Activated CD4-positive, alpha-beta T cell treated with anti-CD3 and anti-CD28 coated beads, Interleukin-2, amount 50 U/mL, for 24 hours (primary cell): ENCODE results near the gene FOLR3.
"Not testable (repeated sequence)": the region's sequence is repeated elsewhere in the genome, so short reads cannot be mapped to it uniquely, and the experiment has no call there.

Source experiments
- DNase-seq, 2 donors: peaks; one replicate each; pipeline ENCODE4 v3.0.0-alpha.2; 2020; ENCODE audit warnings: low read depth in 1 of 2, low spot score in 1 of 2

FOLR3 gene

DNA sequence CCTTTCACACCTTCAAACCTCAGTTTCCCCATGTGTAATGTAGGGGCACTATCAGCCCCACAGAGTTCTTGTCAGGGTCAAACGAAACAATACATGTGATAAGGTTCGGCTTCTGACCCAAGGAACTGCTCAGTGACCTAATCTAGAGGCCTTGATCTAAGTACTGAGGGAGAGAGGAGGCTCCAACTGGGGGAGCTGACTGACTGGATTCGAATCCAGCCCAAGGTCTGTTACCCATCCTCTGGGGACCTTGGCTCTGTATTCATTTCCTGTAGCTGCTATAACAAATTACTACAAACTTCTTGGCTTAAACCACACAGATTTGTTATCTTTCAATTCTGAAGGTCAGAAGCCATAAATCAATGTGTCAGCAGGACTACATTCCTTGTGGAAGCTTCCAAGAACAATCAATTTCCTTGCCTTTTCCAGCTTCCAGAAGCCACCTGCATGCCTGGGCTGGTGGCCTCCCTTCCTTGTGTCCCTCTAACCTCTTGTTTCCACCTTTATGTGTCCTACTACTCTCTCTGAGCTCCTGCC is 12.3 kb upstream of the FOLR3 start:
- no peak for DNase-seq

DNA sequence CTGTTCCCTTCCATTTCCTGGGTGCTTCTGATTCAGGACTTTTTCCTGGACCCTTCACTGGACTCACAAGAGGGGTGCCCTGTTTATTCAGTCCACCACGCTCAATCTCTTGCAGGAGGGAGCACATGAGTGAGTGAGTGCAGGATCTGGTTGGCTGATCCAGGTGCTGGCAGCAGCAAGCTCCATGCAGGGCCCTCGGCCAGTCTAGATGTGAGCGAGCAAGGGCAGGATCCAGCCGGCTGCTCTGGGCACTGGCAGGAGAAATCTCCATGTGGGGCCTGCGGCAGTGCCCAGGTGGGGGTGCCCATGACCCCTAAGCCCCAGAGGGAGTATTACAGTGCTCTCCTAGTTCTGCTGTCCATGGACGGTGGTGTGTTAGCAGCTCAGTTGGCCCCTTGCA is 11.5 kb upstream of the FOLR3 start:
- DNase-seq, result no peak

DNA sequence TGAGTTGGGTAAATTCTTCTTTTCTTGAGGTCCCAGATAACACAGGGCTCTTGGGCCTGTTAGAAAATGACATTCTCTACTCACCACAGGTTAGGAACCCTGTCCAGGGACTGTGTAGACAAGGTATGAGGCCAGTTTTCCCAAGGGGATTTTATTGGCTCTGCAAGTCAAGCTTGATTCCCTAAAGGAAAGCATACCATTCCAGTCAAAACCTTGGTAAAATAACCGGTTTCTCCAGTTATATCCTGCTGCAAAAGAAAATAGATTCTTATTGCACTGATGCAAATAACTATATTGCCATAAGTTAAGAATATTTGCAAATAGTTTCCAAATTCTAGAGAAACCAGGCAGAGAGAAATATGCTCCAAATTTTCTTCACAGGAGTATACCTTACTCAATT is 9.6 kb upstream of the FOLR3 start:
- no peak for DNase-seq

DNA sequence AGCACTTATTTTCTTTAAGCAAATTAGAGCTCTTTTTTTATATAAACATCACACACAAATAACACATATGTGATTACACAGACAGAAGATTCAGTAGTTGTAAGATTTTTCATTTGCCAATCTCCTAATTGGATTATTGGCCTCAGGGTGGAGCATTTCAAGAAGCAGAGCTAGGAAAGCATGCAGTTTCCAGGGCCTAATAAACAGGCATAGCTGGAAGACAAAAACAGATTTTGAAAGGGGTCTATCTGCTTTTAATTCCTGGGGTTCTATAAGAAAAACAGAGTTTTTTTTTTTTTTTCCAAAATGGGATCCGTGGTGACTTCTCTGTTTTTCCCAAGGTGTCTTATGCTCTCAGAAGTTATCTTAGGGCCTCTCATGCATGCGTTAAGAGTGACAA is 7.6 kb upstream of the FOLR3 start:
- no peak for DNase-seq

DNA sequence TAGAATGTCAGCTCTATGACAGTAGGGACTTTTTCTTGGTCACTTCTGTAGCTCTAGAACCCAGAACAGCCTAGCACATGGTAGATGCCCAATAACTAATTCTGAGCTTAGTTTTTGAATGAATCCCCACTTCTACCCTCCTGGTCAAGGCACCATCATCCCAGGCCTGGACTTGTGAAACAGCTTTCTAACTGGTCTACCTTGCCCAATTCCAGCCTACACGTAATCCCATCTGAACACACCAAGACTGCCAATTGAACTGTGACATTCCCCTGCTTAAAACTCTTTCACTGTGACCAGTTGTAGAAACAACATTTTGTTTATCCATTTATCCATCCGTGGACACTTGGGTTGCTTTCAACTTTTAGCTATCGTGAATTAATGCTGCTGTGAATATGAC is 6.1 kb upstream of the FOLR3 start:
- no peak for DNase-seq

DNA sequence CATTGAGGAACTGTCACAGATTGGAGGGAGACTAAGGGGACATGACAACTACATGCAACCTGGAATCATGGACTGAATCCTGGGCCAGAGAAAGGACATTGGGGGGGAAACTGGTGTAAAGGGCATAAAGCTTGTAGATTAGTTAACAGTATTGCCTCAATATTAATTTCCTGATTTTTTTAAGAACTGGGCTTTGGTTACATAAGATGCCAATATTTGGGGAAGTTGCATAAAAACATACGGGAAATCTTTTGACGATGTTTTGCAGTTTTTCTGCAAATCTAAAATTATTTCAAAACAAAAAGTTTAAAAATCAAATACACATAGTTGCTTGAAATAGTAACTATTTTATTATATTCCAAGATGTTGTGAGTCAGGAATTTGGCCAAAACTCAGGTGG is 2.9 kb upstream of the FOLR3 start:
- DNase-seq, result no peak

DNA sequence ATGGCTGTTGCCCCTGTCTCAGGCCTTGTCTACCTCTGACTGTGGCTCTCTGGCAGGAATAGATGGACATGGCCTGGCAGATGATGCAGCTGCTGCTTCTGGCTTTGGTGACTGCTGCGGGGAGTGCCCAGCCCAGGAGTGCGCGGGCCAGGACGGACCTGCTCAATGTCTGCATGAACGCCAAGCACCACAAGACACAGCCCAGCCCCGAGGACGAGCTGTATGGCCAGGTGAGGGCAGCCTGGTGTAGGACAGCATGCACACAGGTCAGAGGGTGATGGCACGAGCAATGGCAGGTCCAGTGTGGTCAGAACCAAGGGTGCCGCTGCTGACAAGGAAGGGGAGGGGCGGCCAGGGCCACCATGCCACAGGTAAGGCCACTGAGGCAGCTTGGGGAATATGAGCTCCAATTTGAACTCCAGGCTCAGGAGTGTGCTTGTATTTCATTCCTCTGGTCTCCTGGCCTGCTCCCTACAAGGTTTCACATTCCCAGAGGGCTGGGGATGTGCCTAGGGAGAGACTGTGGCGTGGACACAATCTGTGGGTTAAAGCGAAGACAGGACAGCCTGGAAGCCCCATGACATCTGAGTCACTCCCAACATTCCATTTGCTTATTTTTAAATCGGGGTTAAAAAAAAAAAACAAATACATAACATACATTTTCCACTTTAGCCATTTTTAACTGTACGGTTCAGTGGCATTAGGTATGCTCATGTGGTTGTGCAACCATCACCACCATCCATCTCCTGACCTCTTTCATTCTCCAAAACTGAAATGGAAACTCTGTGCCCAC is 562 bp downstream of the FOLR3 start:
- no peak for DNase-seq

DNA sequence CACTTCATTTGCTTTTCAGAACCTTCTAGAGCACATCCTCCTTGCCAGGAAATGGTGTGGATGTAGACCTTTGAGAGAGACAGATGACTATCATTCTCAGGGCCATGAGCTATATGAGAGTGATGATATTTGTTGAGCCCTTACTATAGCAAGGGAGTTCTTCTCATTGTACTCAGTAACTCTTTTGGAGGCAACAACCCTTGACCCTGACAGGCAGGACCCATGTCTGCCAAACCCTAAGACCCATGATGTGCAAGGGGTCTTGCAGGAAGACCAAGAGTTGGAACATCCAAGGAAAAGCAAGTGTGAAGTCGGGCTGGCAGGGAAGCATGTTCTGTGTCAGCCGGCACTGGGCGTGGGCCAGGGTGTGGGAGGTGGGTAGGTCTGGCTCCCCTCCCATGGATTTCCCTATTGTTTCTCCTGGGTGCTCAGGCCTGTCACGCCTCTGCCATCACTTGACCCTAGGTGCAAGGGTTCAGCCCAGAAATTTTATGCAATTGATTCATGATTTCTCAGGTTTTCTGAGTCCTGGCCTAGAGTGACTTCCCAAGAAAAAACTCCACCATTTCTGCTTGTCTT is 1.2 kb downstream of the FOLR3 start:
- no peak for DNase-seq

DNA sequence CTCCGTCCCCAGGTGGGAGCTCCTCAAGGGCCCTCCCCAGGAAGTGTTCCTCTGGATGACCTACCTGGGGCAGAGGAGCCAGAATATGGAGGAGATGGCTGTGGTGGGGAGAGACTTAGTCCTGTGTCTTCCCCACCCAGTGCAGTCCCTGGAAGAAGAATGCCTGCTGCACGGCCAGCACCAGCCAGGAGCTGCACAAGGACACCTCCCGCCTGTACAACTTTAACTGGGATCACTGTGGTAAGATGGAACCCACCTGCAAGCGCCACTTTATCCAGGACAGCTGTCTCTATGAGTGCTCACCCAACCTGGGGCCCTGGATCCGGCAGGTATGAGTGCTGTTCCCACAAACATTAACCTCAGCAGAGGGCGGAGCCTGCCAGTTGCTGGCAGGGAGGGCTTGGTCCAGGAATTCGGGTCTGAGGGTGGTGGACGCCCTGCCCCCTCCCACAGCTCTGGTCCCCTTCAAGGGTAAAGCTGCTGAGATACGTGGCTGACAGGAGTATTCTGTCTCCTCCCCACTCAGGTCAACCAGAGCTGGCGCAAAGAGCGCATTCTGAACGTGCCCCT is 3.4 kb downstream of the FOLR3 start:
- DNase-seq, result no peak

DNA sequence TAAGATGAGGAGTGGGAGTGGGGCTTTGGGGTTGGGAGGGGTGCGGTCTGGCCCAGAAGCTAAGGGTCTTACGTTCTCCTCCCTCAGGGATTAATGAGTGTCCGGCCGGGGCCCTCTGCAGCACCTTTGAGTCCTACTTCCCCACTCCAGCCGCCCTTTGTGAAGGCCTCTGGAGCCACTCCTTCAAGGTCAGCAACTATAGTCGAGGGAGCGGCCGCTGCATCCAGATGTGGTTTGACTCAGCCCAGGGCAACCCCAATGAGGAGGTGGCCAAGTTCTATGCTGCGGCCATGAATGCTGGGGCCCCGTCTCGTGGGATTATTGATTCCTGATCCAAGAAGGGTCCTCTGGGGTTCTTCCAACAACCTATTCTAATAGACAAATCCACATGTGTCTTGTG is 4.0 kb downstream of the FOLR3 start:
- DNase-seq, result no peak

DNA sequence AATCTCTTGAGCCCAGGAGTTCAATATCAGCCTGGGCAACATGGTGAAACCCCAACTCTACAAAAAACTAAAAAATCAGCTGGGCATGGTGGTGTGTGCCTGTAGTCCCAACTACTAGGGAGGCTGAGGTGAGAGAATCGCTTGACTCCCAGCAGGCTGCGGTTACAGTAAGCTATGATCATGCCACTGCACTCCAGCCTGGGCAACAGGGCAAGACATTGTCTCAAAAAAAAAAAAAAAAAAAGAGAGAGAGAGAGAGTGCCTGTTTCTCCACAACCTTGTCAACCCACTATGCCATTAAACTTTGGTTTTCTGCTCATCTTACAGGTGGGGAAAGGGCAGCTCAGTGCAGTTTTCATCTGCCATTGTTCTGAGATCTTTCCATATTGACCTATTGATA is 5.1 kb downstream of the FOLR3 start:
- no peak for DNase-seq

DNA sequence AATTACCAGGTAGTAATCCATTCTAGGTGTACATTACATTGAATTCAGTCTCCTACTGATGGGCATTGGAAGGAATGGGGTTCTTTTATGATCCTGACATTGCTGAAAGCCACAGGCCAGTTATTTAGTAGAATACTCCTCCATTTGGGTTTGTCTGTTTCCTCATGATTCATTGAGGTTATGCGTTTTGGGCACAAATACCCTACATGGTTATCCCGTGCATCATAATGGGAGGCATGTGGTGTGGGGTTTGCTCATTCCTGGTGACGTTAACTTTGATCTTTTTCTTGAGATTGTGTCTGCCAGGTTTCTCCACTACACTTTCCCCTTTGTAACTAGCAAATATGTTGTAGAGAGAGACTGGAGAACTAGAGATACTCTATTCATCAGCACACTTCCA is 5.5 kb downstream of the FOLR3 start:
- no peak for DNase-seq

DNA sequence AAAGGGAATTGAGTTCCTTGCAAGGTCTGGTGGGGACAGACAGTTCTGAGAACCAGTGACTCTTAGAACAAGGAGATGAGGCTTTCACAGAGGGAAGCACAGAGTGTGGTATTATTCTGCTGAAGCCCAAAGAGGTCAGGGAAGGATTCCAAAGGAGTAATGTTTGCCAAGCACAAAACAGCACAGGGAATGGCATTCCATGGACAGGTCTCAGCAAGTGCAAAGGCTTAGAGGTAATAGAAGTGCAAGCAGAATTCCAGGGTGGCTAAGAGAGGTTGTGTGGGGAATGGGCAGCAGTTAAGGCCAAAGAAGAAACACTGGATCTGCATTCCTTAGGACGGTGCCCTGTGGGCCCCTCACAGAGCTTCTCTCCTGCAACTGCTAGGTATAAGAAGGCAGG is 6.6 kb downstream of the FOLR3 start:
- DNase-seq, result not testable (repeated sequence)

DNA sequence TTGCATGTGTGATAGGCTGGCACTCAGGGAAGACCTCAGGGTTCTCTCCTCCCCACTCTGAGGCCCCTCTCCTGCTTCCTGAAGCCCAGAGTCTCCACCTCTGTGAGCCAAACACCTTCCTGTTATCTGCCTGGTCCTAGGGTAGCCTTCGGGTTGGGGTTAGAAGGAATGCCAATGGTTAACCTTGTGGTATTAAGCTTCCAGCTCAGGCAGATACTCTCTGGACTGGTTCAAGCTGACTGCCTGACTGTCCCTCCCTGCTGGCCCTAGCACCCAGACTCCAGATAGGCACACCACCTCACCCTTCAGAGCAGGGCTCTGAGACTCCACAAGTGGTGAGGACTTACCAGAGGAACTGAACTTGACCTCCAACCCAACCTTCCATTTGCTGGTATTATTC is 7.0 kb downstream of the FOLR3 start:
- not testable (repeated sequence) for DNase-seq

DNA sequence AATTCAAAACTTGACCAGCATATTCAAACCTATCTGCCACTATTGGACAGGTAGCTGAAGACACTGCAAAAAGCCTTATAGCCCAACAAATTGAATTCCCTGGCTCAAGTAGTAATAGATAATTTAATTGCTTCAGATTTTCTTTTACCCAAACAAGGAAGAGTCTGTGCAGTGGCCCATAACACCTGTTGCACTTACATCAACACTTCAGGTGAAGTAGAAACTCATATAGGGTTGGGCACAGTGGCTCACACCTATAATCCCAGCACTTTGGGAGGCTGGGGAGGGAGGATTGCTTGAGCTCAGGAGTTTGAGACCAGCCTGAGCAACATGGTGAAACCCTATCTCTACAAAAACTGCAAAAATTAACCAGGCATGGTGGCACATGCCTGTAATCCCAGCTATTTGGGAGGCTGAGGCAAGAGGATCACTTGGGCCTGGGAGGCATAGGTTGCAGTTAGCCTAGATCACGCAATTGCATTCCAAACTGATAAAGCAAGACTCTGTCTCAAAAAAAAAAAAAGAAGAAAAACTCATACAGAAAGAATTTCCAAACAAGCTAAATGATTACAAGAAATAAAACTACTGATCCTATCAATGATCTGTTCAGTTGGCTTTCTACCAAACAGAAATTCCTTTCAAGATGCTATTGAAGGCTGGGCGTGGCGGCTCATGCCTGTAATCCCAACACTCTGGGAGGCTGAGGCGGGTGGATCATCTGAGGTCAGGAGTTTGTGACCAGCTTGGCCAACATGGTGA is 9.5 kb downstream of the FOLR3 start:
- DNase-seq, result no peak

DNA sequence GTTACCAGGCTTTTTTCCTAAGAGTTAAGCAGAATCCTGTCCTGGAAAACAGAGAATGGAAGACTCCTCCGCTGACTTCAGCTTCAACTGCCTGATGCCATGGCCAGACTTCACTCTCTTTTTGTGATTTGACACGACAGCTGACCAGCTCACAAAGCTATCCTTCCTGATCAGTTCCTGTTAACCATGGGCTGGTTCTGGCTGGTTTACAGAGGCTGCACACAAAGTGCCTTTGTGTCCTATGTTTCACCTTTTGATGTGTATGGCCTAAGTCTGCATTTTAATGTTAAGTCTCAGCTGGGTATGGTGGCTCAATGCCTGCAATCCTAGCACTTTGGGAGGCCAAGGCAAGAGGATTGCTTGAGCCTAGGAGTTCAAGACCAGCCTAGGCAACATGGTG is 11.1 kb downstream of the FOLR3 start:
- DNase-seq, result no peak

DNA sequence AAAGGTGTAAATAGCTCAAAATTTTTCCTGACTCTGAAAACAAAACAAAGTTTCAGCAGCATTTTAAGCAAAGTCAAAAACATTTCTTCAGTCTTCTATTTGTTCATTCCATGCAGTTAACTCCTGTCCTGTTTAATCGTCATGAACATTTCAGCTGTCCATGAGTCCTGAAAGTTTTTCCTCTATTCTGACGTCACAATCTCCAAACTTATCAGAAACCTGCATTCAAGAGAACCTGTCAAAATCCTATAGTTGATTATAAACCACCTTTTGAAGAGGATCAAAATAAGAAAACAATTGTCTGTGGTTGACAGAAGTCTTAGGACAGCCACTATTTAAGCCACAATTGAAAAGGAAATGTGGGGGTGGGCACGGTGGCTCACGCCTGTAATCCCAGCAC is 15.4 kb downstream of the FOLR3 start:
- no peak for DNase-seq

DNA sequence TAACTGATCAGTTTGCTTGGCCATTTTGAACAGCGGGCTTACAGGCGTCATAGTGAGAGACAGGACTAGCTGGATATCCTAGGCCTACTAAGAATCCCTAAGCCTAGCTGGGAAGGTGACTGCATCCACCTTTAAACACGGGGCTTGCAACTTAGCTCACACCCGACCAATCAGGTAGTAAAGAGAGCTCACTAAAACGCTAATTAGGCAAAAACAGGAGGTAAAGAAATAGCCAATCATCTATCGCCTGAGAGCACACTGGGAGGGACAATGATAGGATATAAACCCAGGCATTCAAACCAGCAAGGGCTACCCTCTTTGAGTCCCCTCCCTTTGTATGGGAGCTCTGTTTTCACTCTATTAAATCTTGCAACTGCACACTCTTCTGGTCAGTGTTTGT is 18.3 kb downstream of the FOLR3 start:
- DNase-seq, result not testable (repeated sequence)

DNA sequence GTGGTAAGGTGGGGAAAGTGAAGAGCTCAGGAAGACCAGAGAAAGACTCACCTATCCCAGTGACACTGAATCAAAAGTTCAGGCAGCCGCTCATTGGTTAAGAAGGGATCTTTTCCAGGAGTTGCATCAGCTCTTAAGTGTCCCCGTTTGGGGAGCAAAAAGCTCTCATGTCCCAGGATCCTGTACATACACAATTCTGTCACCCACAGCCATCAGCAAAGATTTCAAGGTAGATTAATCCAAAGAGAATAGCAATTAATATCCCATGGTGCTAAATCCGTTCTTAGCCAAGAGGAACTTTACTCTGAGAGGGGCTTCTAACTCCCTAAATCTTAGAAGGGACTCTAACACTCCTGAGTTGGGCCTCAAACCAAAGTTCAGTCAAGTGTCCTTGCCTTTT is 19.3 kb downstream of the FOLR3 start:
- no peak for DNase-seq

DNA sequence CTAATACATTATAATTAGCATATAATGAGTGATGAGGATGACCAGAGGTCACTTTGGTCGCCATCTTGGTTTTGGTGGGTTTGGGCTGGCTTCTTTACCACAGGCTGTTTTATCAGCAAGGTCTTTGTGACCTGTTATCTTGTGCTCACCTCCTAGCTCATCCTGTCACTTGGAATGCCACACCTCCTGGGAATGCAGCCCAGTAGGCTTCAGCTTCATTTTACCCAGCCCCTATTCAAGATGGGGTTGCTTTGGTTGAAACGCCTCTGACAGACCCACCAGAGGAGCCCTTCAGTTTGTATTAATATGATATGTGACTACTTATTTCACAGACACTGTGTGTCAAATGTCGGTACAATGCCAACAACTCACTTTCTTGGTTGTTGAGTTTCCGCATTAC is 20.2 kb downstream of the FOLR3 start:
- no peak for DNase-seq

DNA sequence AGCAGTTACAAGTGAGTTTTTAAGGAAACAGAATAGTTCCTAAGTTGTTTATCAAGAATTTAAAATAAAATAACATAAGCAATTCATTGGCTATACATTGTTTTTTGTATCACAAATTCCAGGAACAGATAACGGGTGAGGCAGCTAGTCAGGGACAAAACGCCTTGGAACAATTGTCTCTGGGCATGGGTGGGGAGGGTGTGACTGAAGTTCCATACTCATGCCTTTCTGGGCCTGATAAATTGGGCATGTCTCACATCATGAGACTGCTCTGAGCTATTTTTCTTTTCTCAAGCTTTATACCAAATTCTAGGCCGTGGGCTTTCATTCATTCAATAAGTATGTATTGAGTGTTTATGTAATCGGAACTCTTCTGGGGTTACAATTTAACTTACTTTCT is 21.6 kb downstream of the FOLR3 start:
- DNase-seq, result no peak

DNA sequence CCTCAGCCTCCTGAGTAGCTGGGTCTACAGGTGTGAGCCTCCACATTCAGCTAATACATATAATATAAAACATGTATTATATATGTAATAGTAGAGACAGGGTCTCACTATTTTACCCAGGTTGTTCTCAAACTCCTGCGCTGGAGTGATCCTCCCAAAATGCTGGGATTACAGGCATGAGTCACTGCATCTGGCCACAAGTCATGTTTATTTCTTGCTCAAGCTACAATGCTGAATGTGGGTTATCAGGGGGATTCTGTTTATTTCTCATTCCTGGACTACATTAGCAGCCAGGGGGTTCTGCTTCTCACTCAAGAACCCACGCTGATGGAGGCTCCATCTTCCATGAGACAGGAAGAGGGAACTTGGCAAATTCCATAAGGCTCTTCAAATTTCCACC is 24.8 kb downstream of the FOLR3 start:
- DNase-seq, result no peak
